SK-N-MC (cell line): Measurements from ENCODE around the gene KLF9.

Source experiments
- EZH2 ChIP-seq: fragments of 200-600 bp; sonication (generic); IDR thresholded peaks from one replicate; pipeline ENCODE4 v1.6.1; 2017; ENCODE audit warnings: antibody characterized with exemption
- POLR2AphosphoS5 ChIP-seq: IDR thresholded peaks from 2 replicates; pipeline ENCODE4 v1.6.1; 2012; ENCODE audit warnings: mild to moderate bottlenecking, low read depth, low read length, borderline replicate concordance

- no peak for TF ChIP-seq POLR2AphosphoS5
- TF ChIP-seq EZH2, result no peak
These were observed 37.3 kb upstream of the KLF9 start for GRCh38 chr9:70451765-70452164.
